Measurements from ENCODE around the gene NUDC. TPM values are rescaled to one million over a fixed set of nuclear protein-coding genes. Genes with fewer than 3 reads are reported as not detected.
"Not testable (repeated sequence)": the region's sequence is repeated elsewhere in the genome, so short reads cannot be mapped to it uniquely, and the experiment has no call there.

NUDC gene
- polyA plus RNA-seq, 1 donor, result 67.8 TPM

DNA sequence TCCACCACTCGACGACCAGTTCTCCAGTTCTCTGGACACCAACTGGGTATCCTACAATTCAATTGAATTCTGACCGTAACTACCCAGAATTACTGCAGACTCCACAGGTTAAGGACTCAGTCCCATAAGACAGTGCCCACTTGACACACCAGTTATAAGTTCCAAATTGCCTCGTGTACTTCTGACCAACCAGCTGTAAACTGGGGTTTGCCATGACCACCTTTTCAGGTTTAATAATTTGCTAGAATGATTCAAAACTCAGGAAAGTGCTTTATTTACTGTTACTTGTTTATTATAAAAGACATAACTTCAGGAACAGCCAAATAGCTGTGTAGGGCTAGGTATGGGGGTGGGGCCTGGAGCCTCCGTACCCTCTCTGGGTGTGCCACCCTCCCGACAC is 15.3 kb downstream of the NUDC start:
- Histone ChIP-seq H3K9me3 (ENCODE audit: control insufficient read depth, low read depth, low read length) (no peaks in the 10 kb centered on the region), H3K36me3 (ENCODE audit: control insufficient read depth, insufficient read depth, low read length) (peaks cover 44% of the 10 kb centered on the region), H3K27me3 (ENCODE audit: control insufficient read depth, insufficient read depth, low read length) (no peaks in the 10 kb centered on the region), H3K4me1 (ENCODE audit: control insufficient read depth, insufficient read depth, low read length) (no peaks in the 10 kb centered on the region), H3K27ac (ENCODE audit: low read length) (no peak overlapping the region), H3K4me3 (ENCODE audit: low read length) (no peak overlapping the region)
- no peak for DNase-seq
- 100% methylated on average over 1 of the region's 6 CpGs for WGBS (ENCODE audit: insufficient coverage, low lambda C conversion rate)

DNA sequence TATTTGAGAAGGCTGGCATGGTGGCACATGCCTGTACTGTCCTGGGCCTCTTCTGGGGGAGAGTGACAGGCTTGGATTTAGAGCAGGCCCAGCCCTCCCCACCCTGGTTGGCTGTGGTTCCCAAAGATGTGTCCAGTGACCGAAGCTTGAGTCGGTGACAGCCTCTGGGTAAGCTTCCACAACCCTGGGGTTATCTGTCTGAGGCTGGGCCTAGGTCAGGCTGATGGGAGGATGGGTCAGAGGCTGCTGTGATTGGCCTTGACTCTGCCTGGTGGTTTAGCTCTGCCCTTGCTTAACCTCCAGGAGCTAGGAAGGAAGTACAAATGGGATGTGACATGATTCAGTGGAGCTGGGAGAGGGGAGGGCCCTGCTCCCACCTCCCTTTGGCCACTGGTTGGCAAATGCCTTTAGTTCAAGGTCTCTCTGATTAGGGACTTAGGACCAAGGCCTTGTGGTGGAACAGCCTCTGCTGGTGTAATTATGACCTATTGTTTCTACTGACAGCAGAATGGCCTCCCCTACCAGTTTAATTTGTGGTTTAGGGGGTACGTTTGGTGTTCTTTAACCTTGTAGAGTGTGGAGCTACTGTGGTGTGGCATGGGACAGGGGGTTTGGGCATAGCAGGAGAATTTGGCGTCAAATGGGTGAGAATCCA is 16.6 kb downstream of the NUDC start:
- Histone ChIP-seq H3K4me1 (ENCODE audit: control insufficient read depth, insufficient read depth, low read length) (no peaks in the 10 kb centered on the region), H3K9me3 (ENCODE audit: control insufficient read depth, low read depth, low read length) (no peaks in the 10 kb centered on the region), H3K4me3 (ENCODE audit: low read length) (no peak overlapping the region), H3K27me3 (ENCODE audit: control insufficient read depth, insufficient read depth, low read length) (no peaks in the 10 kb centered on the region), H3K27ac (ENCODE audit: low read length) (no peak overlapping the region), H3K36me3 (ENCODE audit: control insufficient read depth, insufficient read depth, low read length) (peaks cover 48% of the 10 kb centered on the region)
- no peak for DNase-seq
- WGBS (ENCODE audit: insufficient coverage, low lambda C conversion rate), result no CpG with 5 or more reads among the region's 4 CpGs

DNA sequence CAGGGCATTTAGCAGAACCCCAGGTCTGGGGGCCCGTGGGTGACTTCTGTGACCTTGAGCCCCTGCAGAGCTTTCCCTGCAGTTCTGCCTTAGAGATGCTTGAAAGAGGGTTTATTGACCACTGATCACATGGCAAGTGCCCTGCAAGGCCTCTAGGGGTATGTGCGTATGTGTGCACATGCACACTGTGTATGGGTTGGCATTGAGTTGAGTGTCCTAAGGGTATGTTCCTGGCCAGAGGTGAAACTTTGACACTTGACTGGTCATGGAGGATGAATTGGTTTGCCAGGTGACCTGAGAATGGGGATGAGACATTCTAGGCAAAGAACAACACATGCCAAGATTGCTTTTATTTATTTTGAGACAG is 17.1 kb downstream of the NUDC start:
- Histone ChIP-seq H3K4me1 (ENCODE audit: control insufficient read depth, insufficient read depth, low read length) (peaks cover 4% of the 10 kb centered on the region), H3K4me3 (ENCODE audit: low read length) (no peak overlapping the region), H3K9me3 (ENCODE audit: control insufficient read depth, low read depth, low read length) (no peaks in the 10 kb centered on the region), H3K36me3 (ENCODE audit: control insufficient read depth, insufficient read depth, low read length) (peaks cover 53% of the 10 kb centered on the region), H3K27ac (ENCODE audit: low read length) (no peak overlapping the region), H3K27me3 (ENCODE audit: control insufficient read depth, insufficient read depth, low read length) (no peaks in the 10 kb centered on the region)
- no peak for DNase-seq
- WGBS (ENCODE audit: insufficient coverage, low lambda C conversion rate), result no CpG with 5 or more reads among the region's 2 CpGs

DNA sequence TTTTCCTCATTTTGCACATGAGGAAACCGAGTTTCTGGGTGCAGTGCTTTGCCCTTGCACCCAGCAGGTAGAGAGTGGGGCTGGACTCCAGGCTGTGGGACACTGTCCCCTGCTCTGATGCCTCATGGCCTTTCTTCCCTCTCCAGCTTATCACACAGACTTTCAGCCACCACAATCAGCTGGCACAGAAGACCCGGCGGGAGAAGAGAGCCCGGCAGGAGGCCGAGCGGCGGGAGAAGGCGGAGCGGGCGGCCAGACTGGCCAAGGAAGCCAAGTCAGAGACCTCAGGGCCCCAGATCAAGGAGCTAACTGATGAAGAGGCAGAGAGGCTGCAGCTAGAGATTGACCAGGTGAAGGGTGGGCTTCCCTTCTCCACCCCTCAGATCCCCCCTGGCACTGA is 19.8 kb downstream of the NUDC start:
- Histone ChIP-seq H3K9me3 (ENCODE audit: control insufficient read depth, low read depth, low read length) (no peaks in the 10 kb centered on the region), H3K36me3 (ENCODE audit: control insufficient read depth, insufficient read depth, low read length) (peaks cover 68% of the 10 kb centered on the region), H3K4me3 (ENCODE audit: low read length) (no peak overlapping the region), H3K27ac (ENCODE audit: low read length) (no peak overlapping the region), H3K27me3 (ENCODE audit: control insufficient read depth, insufficient read depth, low read length) (no peaks in the 10 kb centered on the region), H3K4me1 (ENCODE audit: control insufficient read depth, insufficient read depth, low read length) (peaks cover 25% of the 10 kb centered on the region)
- WGBS (ENCODE audit: insufficient coverage, low lambda C conversion rate), result no CpG with 5 or more reads among the region's 10 CpGs
- DNase-seq, result no peak

DNA sequence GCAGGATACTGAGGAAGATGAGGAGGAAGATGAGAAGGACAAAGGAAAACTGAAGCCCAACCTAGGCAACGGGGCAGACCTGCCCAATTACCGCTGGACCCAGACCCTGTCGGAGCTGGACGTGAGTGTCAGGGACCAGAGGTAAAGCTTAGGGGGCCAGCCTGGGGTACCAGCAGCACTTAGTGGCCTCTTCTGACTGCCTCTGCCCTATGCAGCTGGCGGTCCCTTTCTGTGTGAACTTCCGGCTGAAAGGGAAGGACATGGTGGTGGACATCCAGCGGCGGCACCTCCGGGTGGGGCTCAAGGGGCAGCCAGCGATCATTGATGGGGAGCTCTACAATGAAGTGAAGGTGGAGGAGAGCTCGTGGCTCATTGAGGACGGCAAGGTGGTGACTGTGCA is 21.1 kb downstream of the NUDC start:
- WGBS (ENCODE audit: insufficient coverage, low lambda C conversion rate), result no CpG with 5 or more reads among the region's 12 CpGs
- no peak for DNase-seq
- Histone ChIP-seq H3K27ac (ENCODE audit: low read length) (no peak overlapping the region), H3K4me1 (ENCODE audit: control insufficient read depth, insufficient read depth, low read length) (peaks cover 37% of the 10 kb centered on the region), H3K4me3 (ENCODE audit: low read length) (no peak overlapping the region), H3K27me3 (ENCODE audit: control insufficient read depth, insufficient read depth, low read length) (no peaks in the 10 kb centered on the region), H3K9me3 (ENCODE audit: control insufficient read depth, low read depth, low read length) (no peaks in the 10 kb centered on the region), H3K36me3 (ENCODE audit: control insufficient read depth, insufficient read depth, low read length) (peaks cover 66% of the 10 kb centered on the region)

DNA sequence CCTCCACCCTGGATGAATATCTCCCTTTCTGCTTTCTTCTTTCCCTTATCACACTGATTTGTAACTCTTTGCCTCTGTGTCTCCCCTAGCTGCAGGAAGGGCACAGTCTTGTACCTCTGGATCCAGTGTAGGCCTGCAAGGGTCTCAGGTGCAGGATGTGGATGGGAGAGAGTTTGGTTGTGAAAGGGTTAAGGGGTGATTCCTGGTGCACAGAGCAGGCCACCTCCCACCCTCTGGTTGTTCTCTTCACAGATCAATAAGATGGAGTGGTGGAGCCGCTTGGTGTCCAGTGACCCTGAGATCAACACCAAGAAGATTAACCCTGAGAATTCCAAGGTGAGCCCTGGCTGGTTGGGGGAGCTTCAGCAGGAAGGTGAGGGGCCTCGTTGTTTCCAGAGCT is 23.6 kb downstream of the NUDC start:
- H3K4me1 ChIP-seq (ENCODE audit: control insufficient read depth, insufficient read depth, low read length), result peaks cover 43% of the 10 kb centered on the region
- H3K36me3 ChIP-seq (ENCODE audit: control insufficient read depth, insufficient read depth, low read length), result peaks cover 67% of the 10 kb centered on the region
- H3K9me3 ChIP-seq (ENCODE audit: control insufficient read depth, low read depth, low read length), result no peaks in the 10 kb centered on the region
- no peak for DNase-seq
- H3K27ac ChIP-seq (ENCODE audit: low read length), result peak overlapping the region; percentile 62
- no peak overlapping the region for H3K4me3 ChIP-seq (ENCODE audit: low read length)
- H3K27me3 ChIP-seq (ENCODE audit: control insufficient read depth, insufficient read depth, low read length), result no peaks in the 10 kb centered on the region
- WGBS (ENCODE audit: insufficient coverage, low lambda C conversion rate), result no CpG with 5 or more reads among the region's 2 CpGs

DNA sequence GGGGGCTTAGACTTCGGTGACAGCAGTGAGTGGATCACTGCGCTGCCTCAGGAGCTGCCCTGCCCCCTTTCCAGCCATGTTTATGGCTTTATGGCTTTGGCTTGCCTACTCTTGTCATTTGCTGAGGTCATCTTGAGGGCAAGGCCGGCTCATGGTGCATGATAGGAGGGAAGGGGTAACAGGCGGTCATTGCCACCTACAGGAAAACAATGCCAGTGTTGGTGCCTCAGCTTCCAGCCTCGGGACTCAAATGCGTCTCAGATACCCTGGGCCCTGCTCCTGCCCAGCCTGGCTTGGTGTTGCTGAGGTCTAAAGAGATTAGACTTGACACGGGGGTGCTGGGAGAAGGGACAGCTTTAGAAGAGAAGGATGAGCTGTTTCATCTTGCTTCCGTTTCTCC is 24.2 kb downstream of the NUDC start:
- no peak overlapping the region for H3K4me3 ChIP-seq (ENCODE audit: low read length)
- WGBS (ENCODE audit: insufficient coverage, low lambda C conversion rate), result no CpG with 5 or more reads among the region's 8 CpGs
- H3K27me3 ChIP-seq (ENCODE audit: control insufficient read depth, insufficient read depth, low read length), result no peaks in the 10 kb centered on the region
- peaks cover 49% of the 10 kb centered on the region for H3K4me1 ChIP-seq (ENCODE audit: control insufficient read depth, insufficient read depth, low read length)
- peak; percentile 87 to 94 for DNase-seq
- no peaks in the 10 kb centered on the region for H3K9me3 ChIP-seq (ENCODE audit: control insufficient read depth, low read depth, low read length)
- H3K36me3 ChIP-seq (ENCODE audit: control insufficient read depth, insufficient read depth, low read length), result peaks cover 71% of the 10 kb centered on the region
- H3K27ac ChIP-seq (ENCODE audit: low read length), result peak overlapping the region; percentile 76

DNA sequence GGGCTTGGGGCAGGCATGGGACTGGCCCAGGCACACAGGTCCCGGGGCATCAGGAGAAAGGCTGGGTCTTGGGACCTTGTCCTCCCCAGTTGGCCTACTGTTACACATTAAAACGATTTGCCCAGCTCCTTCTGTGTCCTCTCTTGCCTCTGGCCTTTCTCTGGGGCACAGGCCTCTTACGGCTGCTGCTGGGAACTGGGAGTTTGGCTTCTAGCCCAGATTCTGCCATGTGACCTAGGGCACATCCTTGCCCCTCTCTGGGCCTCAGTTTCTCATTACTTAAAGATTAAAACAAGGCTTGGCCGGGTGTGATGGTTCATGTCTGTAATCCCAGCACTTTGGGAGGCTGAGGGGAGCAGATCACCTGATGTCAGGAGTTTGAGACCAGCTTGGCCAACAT is 24.7 kb downstream of the NUDC start:
- DNase-seq, result peak; percentile 45 to 75
- Histone ChIP-seq H3K4me1 (ENCODE audit: control insufficient read depth, insufficient read depth, low read length) (peaks cover 54% of the 10 kb centered on the region), H3K9me3 (ENCODE audit: control insufficient read depth, low read depth, low read length) (no peaks in the 10 kb centered on the region), H3K4me3 (ENCODE audit: low read length) (no peak overlapping the region), H3K27ac (ENCODE audit: low read length) (peak overlapping the region; percentile 76), H3K36me3 (ENCODE audit: control insufficient read depth, insufficient read depth, low read length) (peaks cover 73% of the 10 kb centered on the region), H3K27me3 (ENCODE audit: control insufficient read depth, insufficient read depth, low read length) (no peaks in the 10 kb centered on the region)
- WGBS (ENCODE audit: insufficient coverage, low lambda C conversion rate), result 20% methylated on average over 1 of the region's 4 CpGs

DNA sequence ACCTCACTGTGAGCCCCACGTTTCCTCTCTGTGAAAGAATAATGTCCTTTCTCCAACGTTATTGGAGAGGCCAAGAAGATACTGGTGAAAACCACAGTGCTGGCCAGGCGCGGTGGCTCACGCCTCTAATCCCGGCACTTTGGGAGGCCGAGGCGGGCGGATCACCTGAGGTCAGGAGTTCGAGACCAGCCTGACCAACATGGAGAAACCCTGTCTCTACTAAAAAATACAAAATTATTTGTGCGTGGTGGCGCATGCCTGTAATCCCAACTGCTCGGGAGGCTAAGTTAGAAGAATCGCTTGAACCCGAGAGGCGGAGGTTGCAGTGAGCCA is 27.1 kb downstream of the NUDC start:
- not testable (repeated sequence) for H3K4me3 ChIP-seq (ENCODE audit: low read length); H3K9me3 ChIP-seq (ENCODE audit: control insufficient read depth, low read depth, low read length); DNase-seq; H3K27me3 ChIP-seq (ENCODE audit: control insufficient read depth, insufficient read depth, low read length); H3K27ac ChIP-seq (ENCODE audit: low read length)
- Histone ChIP-seq H3K36me3 (ENCODE audit: control insufficient read depth, insufficient read depth, low read length) (peaks cover 57% of the 10 kb centered on the region), H3K4me1 (ENCODE audit: control insufficient read depth, insufficient read depth, low read length) (peaks cover 52% of the 10 kb centered on the region)
- WGBS (ENCODE audit: insufficient coverage, low lambda C conversion rate), result no CpG with 5 or more reads among the region's 16 CpGs

DNA sequence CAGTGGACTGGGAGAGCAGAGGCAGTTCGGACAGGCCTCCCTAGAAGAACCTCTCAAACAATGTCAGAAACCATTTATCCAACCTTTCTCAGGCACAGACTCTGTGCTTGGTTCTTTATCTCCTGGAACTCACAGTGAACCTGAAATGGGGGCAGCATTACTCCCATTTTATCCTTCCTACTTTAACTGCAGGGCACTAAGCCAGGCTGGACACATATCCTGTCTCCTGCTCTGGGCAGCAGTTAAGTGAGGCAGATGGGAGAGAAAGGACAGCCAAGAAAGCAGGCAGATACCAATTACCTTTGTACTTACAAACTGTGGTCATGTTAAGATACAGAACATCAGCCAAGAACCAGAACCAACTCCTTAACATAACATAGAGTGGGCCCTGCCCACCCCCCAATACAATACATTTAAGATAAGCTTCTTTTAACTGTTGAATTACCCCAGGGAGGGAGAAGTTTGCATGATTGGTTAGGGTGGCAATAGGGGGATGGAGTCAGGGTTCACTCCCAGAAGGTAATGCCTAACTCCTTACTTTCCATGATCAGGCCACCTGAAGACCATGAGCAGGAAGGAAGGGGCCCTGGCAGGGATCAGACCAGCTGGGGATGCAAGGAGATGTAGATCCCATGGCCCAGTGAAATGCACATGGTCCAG is 27.9 kb downstream of the NUDC start:
- no peak for DNase-seq
- H3K27me3 ChIP-seq (ENCODE audit: control insufficient read depth, insufficient read depth, low read length), result no peaks in the 10 kb centered on the region
- H3K4me1 ChIP-seq (ENCODE audit: control insufficient read depth, insufficient read depth, low read length), result peaks cover 48% of the 10 kb centered on the region
- no peak overlapping the region for H3K4me3 ChIP-seq (ENCODE audit: low read length)
- no peaks in the 10 kb centered on the region for H3K9me3 ChIP-seq (ENCODE audit: control insufficient read depth, low read depth, low read length)
- WGBS (ENCODE audit: insufficient coverage, low lambda C conversion rate), result no CpG with 5 or more reads among the region's 1 CpG
- no peak overlapping the region for H3K27ac ChIP-seq (ENCODE audit: low read length)
- H3K36me3 ChIP-seq (ENCODE audit: control insufficient read depth, insufficient read depth, low read length), result peaks cover 51% of the 10 kb centered on the region

DNA sequence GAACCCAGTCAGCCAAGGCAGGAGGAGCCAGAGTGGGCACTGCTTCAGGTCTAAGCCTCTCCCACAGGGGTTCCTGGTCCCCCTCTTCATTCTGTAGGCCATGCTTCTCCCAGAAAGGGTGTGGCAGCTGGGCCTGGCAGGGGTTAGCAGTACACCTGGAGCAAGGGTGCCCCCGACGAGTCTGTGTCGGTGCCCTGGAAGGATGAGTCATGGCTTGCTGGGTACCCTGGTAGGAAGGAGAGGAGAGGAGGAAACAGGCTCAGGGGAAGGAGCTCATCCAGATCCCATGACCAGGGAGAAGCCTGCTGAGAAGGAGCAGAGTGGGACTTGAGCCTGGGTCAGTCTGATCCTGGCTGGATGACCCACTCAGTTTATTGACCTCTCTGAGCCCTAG is 28.4 kb downstream of the NUDC start:
- DNase-seq, result no peak
- Histone ChIP-seq H3K4me3 (ENCODE audit: low read length) (no peak overlapping the region), H3K4me1 (ENCODE audit: control insufficient read depth, insufficient read depth, low read length) (peaks cover 45% of the 10 kb centered on the region), H3K27ac (ENCODE audit: low read length) (peak overlapping the region; percentile 32), H3K27me3 (ENCODE audit: control insufficient read depth, insufficient read depth, low read length) (no peaks in the 10 kb centered on the region), H3K36me3 (ENCODE audit: control insufficient read depth, insufficient read depth, low read length) (peaks cover 50% of the 10 kb centered on the region), H3K9me3 (ENCODE audit: control insufficient read depth, low read depth, low read length) (no peaks in the 10 kb centered on the region)
- no CpG with 5 or more reads among the region's 3 CpGs for WGBS (ENCODE audit: insufficient coverage, low lambda C conversion rate)

All from large intestine (tissue), 3 donors.